GM12872 (cell line): ENCODE results near the gene TBCCD1.

Experiments
- TF ChIP-seq, protein P1 (sequence below): IDR thresholded peaks from 3 replicates; pipeline ENCODE4 v1.5.1; 2011; ENCODE audit warnings: low read depth, mild to moderate bottlenecking, low read length, moderate library complexity; ENCODE audit not compliant: insufficient read depth

TBCCD1 gene

DNA sequence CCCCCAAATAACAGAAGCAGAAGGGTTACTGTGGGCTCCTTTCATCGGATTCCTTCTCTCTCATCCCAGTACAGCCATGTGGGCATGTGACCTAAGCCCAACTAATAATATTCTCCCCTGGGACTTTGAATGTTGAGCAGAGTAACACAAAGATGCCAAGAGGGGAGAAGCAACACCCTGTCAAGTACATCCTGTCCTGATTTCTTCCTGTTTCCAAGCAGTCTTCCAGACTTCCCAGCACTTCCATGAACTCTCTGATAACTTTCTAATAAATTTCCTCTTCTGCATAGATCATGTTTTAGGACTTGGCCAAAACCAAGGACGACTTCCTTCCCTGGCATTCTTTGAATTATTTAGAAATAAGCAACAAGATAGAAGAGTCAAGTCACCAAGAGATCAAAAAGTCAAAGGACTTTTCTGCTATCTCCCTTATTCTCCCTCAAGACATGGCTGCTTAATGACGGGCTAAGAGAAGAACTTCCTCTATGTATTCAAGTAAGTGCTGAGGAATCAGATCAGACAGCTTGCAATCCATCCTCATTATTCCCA is 60.9 kb downstream of the TBCCD1 start:
- TF ChIP-seq, protein P1, sequence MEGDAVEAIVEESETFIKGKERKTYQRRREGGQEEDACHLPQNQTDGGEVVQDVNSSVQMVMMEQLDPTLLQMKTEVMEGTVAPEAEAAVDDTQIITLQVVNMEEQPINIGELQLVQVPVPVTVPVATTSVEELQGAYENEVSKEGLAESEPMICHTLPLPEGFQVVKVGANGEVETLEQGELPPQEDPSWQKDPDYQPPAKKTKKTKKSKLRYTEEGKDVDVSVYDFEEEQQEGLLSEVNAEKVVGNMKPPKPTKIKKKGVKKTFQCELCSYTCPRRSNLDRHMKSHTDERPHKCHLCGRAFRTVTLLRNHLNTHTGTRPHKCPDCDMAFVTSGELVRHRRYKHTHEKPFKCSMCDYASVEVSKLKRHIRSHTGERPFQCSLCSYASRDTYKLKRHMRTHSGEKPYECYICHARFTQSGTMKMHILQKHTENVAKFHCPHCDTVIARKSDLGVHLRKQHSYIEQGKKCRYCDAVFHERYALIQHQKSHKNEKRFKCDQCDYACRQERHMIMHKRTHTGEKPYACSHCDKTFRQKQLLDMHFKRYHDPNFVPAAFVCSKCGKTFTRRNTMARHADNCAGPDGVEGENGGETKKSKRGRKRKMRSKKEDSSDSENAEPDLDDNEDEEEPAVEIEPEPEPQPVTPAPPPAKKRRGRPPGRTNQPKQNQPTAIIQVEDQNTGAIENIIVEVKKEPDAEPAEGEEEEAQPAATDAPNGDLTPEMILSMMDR, result no peak

DNA sequence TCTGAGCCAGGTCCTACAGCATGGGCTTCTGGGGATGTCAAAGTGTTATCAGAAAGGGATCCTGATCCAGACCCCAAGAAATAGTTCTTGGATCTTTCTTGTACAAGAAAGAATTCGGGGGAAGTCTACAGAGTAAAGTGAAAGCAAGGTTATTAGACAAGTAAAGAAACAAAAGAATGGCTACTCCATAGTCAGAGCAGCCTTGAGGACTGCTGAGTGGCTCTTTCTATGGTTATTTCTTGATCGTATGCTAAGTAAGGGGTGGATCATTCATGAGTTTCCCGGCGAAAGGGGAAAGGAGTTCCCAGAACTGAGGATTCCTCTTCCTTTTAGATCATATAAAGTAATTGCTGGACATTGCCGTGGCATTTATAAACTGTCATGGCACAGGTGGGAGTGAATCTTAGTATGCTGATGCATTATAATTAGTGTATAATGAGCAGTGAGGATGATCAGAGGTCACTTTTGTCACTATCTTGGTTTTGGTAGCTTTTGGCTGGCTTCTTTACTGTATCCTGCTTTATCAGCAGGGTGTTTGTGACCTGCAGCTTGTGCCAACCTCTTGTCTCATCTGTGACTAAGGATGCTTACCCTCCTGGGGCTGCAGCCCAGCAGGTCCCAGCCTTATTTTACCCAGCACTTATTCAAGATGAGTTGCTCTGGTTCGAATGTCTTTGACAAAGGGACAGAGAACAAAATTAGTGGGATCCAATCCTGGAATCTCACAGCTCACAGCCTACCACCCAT is 64.0 kb downstream of the TBCCD1 start:
- TF ChIP-seq, protein P1, result no peak

DNA sequence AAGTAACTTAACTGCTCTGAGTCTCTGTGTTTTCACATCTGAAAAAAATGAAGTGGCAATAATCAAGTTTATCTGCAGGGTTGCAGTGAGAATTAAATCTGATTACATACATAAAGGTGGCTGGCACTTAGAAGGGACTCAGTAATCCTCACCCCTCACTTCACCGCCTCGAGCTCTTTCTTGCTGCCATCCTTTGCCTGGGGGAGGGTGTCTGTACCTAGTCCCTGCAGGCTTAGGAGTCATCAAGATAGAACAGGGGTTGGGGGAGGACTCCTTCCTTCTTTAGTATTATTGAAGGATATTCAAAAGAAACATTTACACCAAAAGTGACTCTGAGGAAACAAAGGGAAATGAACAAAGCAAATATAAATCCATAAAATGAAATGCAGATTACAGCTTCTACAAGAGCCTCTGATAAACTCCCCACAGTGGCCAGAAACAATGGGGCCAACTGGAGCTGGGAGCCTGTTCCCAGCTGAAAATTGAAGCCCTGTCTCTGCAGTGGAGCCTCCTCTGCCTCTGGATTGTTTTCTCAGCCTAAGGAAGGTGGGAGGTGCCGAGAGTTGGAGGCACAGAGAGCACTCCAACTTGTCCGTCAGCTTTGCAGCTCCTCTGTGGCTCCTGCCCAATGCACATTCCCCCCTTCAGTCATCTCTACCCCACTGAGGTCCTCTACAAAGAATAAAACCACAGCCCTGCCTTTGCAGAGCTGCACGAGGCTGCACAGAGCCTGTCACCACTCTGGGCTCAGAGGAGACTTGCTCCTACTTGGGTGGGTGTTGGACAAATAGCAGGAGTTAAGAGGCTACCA is 64.8 kb downstream of the TBCCD1 start:
- TF ChIP-seq, protein P1, result no peak

DNA sequence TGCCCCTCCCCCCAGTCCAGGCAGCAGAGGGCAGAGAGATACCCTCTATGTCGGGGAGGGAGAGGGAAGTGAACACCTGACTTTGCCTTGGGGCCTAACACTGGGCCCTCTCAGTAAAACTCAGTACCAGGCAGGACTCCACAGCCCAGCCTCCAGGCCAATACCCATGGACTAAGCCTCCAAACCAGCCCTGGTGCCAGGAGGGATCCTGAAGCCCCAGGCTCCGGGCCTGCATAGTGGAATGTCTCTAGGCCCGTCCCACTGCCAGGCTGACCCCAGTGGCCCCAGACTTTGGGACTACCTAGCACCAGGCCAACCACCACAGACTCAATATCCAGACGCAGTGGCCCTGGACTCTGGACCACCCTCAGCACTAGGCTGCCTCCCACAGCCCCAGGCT is 69.5 kb downstream of the TBCCD1 start:
- TF ChIP-seq, protein P1, result no peak

DNA sequence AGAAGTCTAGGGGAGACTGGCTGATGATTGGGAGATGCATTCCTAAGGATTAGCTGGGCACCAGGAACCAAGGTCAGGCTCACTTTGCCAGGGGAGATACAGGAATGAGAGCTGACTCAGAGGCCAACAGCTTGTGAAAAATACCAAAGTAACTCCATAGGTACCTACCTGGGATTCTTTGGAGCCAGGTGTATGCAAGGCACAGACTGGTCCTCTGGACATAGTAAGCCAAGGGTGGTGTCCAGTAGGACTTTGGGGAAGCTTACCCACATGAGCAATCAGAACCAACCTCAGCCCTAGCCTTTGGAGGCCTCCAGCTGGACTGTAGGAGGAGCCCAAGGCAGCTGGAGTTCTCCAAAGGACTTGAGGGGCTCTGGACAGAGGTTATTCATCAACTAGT is 70.5 kb downstream of the TBCCD1 start:
- TF ChIP-seq, protein P1, result no peak
